HepG2 (cell line): Measurements from ENCODE around the gene OARD1. TPM values are rescaled to one million over a fixed set of nuclear protein-coding genes. Genes with fewer than 3 reads are reported as not detected.
A peak's percentile ranks its signal among the peaks of the same experiment; 100 is the strongest.

ENCODE experiments used
- EP300 ChIP-seq, 3 experiments: sonication (generic) in 1 of 3; formaldehyde crosslinking in 1 of 3; IDR thresholded peaks; 2 replicates each; pipeline versions ENCODE4 v1.5.1 to v1.6.1; 2011 to 2020; ENCODE audit warnings: low read depth in 2 of 3, low read length in 2 of 3, borderline replicate concordance in 1 of 3, improper control_type of control experiment in 1 of 3, mild to moderate bottlenecking in 1 of 3, missing genetic modification reagents in 1 of 3, moderate library complexity in 1 of 3
- HNF1A ChIP-seq, 2 experiments: sonication (generic) in 1 of 2; formaldehyde crosslinking in 1 of 2; IDR thresholded peaks; 2 replicates each; pipeline versions ENCODE4 v1.4.0 to v1.6.1; 2016 to 2020; ENCODE audit warnings: borderline replicate concordance in 1 of 2, low read depth in 1 of 2, mild to moderate bottlenecking in 1 of 2, missing genetic modification reagents in 1 of 2
- PAXIP1 ChIP-seq: sonication (generic); formaldehyde crosslinking; conservative IDR thresholded peaks from 2 replicates; pipeline ENCODE4 v1.4.0; 2020; ENCODE audit warnings: mild to moderate bottlenecking, missing genetic modification reagents, moderate library complexity
- PRDM15 ChIP-seq: sonication (generic); formaldehyde crosslinking; IDR thresholded peaks from 2 replicates; pipeline ENCODE4 v1.4.0; 2020; ENCODE audit warnings: missing genetic modification reagents
- THYN1 ChIP-seq: sonication (generic); formaldehyde crosslinking; IDR thresholded peaks from 2 replicates; pipeline ENCODE4 v1.8.1; 2023; ENCODE audit warnings: low read depth, mild to moderate bottlenecking, moderate library complexity, missing genetic modification reagents, borderline replicate concordance
- TOE1 ChIP-seq: sonication (generic); formaldehyde crosslinking; IDR thresholded peaks from 2 replicates; pipeline ENCODE4 v1.4.0; 2020; ENCODE audit warnings: mild to moderate bottlenecking, missing genetic modification reagents
- ZBTB8A ChIP-seq: sonication (generic); formaldehyde crosslinking; IDR thresholded peaks from 2 replicates; pipeline ENCODE4 v1.4.0; 2020; ENCODE audit warnings: mild to moderate bottlenecking, low read depth, missing genetic modification reagents, borderline replicate concordance
- ZNF281 ChIP-seq: sonication (generic); formaldehyde crosslinking; IDR thresholded peaks from 2 replicates; pipeline ENCODE4 v1.4.0; 2020; ENCODE audit warnings: missing genetic modification reagents, borderline replicate concordance
- ZNF3 ChIP-seq: IDR thresholded peaks from 2 replicates; pipeline ENCODE4 v1.7.0; 2017; ENCODE audit warnings: inconsistent platforms
- ZNF326 ChIP-seq: sonication (generic); formaldehyde crosslinking; IDR thresholded peaks from 2 replicates; pipeline ENCODE4 v1.4.0; 2020; ENCODE audit warnings: missing genetic modification reagents, borderline replicate concordance
- ZNF580 ChIP-seq: IDR thresholded peaks from 2 replicates; pipeline ENCODE4 v1.6.1; 2016; ENCODE audit warnings: low read depth, borderline replicate concordance
- polyA plus RNA-seq, 8 experiments: library from polyadenylated mRNA; depleted of rRNA in 3 of 8; stranded (reverse) in 7 of 8; unstranded in 1 of 8; fragments of >200 nt; fragmentation: Illumina TruSeq in 4 of 8; extraction: Trizol in 4 of 8; gene quantifications; 2 replicates each; pipeline versions ENCODE4 v1.2.1 to v1.2.3, GENCODE V29; 2011 to 2016; ENCODE audit warnings: low read depth in 4 of 8, missing spikeins in 1 of 8, mixed read lengths in 1 of 8; ENCODE audit not compliant: insufficient read depth in 1 of 8
- total RNA-seq, 5 experiments: library from RNA; depleted of rRNA; stranded (reverse); fragments of >200 nt; fragmentation: Illumina TruSeq; extraction: Trizol; gene quantifications; 2 replicates each; pipeline ENCODE4 v1.2.3, GENCODE V29; 2016; ENCODE audit warnings: low read depth in 1 of 5

OARD1 gene
- total and polyA plus RNA-seq, 2 of the 13 experiments (the other 11 are each of a cell fraction or from before 2014, with no cell fraction given) = 18.4 to 49.0 TPM

- TF ChIP-seq PAXIP1 (CRISPR knock-in tag) (peak; percentile 3; the same call in 1 of the 2 replicates), ZNF281 (CRISPR knock-in tag) (no peak), PRDM15 (CRISPR knock-in tag) (no peak), THYN1 (CRISPR knock-in tag) (no peak), EP300 (IDR thresholded peaks at IDR 0.05; ENCODE audit: low read depth in 2 of 2, low read length in 2 of 2) (no peak), EP300 (CRISPR knock-in tag; IDR thresholded peaks at IDR 0.05; ENCODE audit: borderline replicate concordance) (no peak), ZBTB8A (CRISPR knock-in tag) (no peak), ZNF326 (CRISPR knock-in tag) (no peak), HNF1A (IDR thresholded peaks at IDR 0.05; ENCODE audit: low read depth) (no peak), HNF1A (CRISPR knock-in tag; IDR thresholded peaks at IDR 0.05; ENCODE audit: borderline replicate concordance) (no peak), ZNF580 (CRISPR knock-in tag) (no peak), TOE1 (no peak), ZNF3 (CRISPR knock-in tag) (no peak)
Observed at GRCh38 chr6:41072836-41073202, 663 bp upstream of the OARD1 start, which contains the start of gene NFYA (continued).
